ENCODE results near the gene IL18RAP.

- no peak for TF ChIP-seq CTCF (IDR thresholded peaks at IDR 0.05)
- TF ChIP-seq POLR2A (IDR thresholded peaks at IDR 0.05): no peak
These were observed 76.6 kb downstream of the IL18RAP start for GRCh38 chr2:102499558-102499957.

All from tibial nerve (tissue), 3 donors.